T-cell (primary cell): ENCODE results near the gene TNNI2. TPM values are rescaled to one million over a fixed set of nuclear protein-coding genes. Genes with fewer than 3 reads are reported as not detected.
"Not testable (repeated sequence)": the region's sequence is repeated elsewhere in the genome, so short reads cannot be mapped to it uniquely, and the experiment has no call there.

Experiments used
- ATAC-seq, 4 experiments: fragments of 200-7000 bp in 3 of 4; fragments of 150-1000 bp in 1 of 4; cut with Tn5 transposase; replicated peaks in 1 of 4; 1 replicate in 3 of 4; 2 replicates in 1 of 4; pipeline ENCODE4 v1.10.0; 2021; ENCODE audit warnings: moderate library complexity in 3 of 4, mild to moderate bottlenecking in 2 of 4, moderate number of reproducible peaks in 1 of 4
- CTCF ChIA-PET, 2 donors: fragments of 300-600 bp; sonication (Branson Sonifier 250); formaldehyde crosslinking; loops; one replicate each; lab custom pipeline; 2022; ENCODE audit warnings: antibody characterized with exemption in 2 of 2; lab: Charles Lee
- POLR2A ChIA-PET, 2 donors: fragments of 300-600 bp; sonication (Branson Sonifier 250); formaldehyde crosslinking; loops; one replicate each; lab custom pipeline; 2022; ENCODE audit warnings: antibody characterized with exemption in 2 of 2; lab: Charles Lee
- DNase-seq, 35 experiments: peaks; one replicate each; pipeline versions ENCODE4 v3.0.0 to v3.0.0-alpha.2; 2013 to 2023
- H3K27ac ChIP-seq: one replicate; pipeline ENCODE4 v1.5.1; 2013; ENCODE audit warnings: low read length
- H3K27me3 ChIP-seq, 2 experiments: replicated peaks in 1 of 2; 1 replicate in 1 of 2; 2 replicates in 1 of 2; pipeline versions ENCODE4 v1.6.1 to v1.7.0; 2013; ENCODE audit warnings: low read length in 1 of 2, mixed read lengths in 1 of 2; ENCODE audit not compliant: control insufficient read depth in 2 of 2, insufficient read depth in 2 of 2; ENCODE audit errors: extremely low read depth in 1 of 2
- H3K36me3 ChIP-seq, 2 donors: 1 replicate in 1 of 2; 2 replicates in 1 of 2; pipeline versions ENCODE4 v1.6.1 to v1.7.0; 2013; ENCODE audit warnings: low read length in 1 of 2; ENCODE audit not compliant: control insufficient read depth in 2 of 2, insufficient read depth in 1 of 2; ENCODE audit errors: extremely low read depth in 1 of 2
- H3K4me1 ChIP-seq, 2 experiments: 1 replicate in 1 of 2; 2 replicates in 1 of 2; pipeline versions ENCODE4 v1.6.1 to v1.7.0; 2013; ENCODE audit warnings: low read length in 2 of 2, mixed read lengths in 1 of 2; ENCODE audit not compliant: insufficient read depth in 2 of 2, control insufficient read depth in 1 of 2; ENCODE audit errors: extremely low read depth in 1 of 2
- H3K4me3 ChIP-seq, 2 donors: 1 replicate in 1 of 2; 2 replicates in 1 of 2; pipeline versions ENCODE4 v1.5.1 to v1.7.0; 2013; ENCODE audit warnings: mild to moderate bottlenecking in 2 of 2, low read length in 1 of 2, moderate library complexity in 1 of 2; ENCODE audit not compliant: control insufficient read depth in 1 of 2; ENCODE audit errors: extremely low read depth in 1 of 2
- H3K9me3 ChIP-seq: 2 replicates; pipeline ENCODE4 v1.7.0; 2013
- H3K27ac Mint-ChIP-seq, 2 donors: one replicate each; pipeline ENCODE4 v1.8.0; 2020 to 2021; ENCODE audit warnings: mild to moderate bottlenecking in 2 of 2, mixed read lengths in 2 of 2
- H3K27me3 Mint-ChIP-seq, 2 donors: one replicate each; pipeline ENCODE4 v1.8.0; 2021 to 2022; ENCODE audit warnings: mixed read lengths in 2 of 2
- H3K36me3 Mint-ChIP-seq: one replicate; pipeline ENCODE4 v1.8.0; 2021; ENCODE audit warnings: mixed read lengths
- H3K4me1 Mint-ChIP-seq, 3 donors: one replicate each; pipeline ENCODE4 v1.8.0; 2020 to 2022; ENCODE audit warnings: mixed read lengths in 3 of 3, mild to moderate bottlenecking in 1 of 3
- H3K4me3 Mint-ChIP-seq, 3 donors: one replicate each; pipeline ENCODE4 v1.8.0; 2020 to 2022; ENCODE audit warnings: mild to moderate bottlenecking in 3 of 3, mixed read lengths in 3 of 3, moderate library complexity in 3 of 3
- H3K9me3 Mint-ChIP-seq, 3 donors: one replicate each; pipeline ENCODE4 v1.8.0; 2020 to 2022; ENCODE audit warnings: mixed read lengths in 3 of 3
- WGBS: methylation state at CpG from one replicate; pipeline ENCODE4 v1.1.5; 2013; ENCODE audit warnings: missing lambda C conversion rate; ENCODE audit not compliant: insufficient coverage; 5-methylcytosine and 5-hydroxymethylcytosine counted together
- total RNA-seq, 35 experiments: library from RNA in 6 of 35; stranded (reverse) in 6 of 35; fragments of 120-200 nt in 1 of 35; gene quantifications; one replicate each; pipeline versions ENCODE4 v1.2.1 to v1.2.4 and lab custom pipeline; 2013 to 2026

TNNI2 gene
- total RNA-seq, 5 donors from 2014 or later (not counting 1 experiment from before 2014, with no cell fraction given) = 0.39 TPM; not detected in 4

DNA sequence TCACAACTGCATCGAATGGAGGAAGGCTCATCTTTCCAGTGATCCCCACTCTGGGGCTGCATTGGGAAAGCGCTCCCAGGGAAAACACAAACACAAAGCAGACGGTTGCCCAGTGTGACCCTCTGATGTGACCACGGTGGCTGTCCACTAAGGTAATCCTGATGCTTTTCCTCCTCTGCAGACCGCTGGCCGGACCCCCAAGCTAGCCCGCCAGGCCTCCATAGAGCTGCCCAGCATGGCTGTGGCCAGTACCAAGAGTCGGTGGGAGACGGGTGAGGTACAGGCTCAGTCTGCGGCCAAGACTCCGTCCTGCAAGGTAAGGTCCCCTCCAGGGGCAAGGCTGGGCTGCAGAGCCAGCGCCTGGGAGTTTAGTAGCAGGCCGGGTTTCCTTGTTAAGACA is 47.8 kb downstream of the TNNI2 start:
- POLR2A ChIA-PET, H3K27ac ChIP-seq, H3K27me3 ChIP-seq, ATAC-seq, CTCF ChIA-PET, H3K4me3 ChIP-seq, H3K36me3 Mint-ChIP-seq, H3K4me3 Mint-ChIP-seq, DNase-seq, H3K27me3 Mint-ChIP-seq, H3K9me3 Mint-ChIP-seq, H3K9me3 ChIP-seq: not testable (repeated sequence)
- H3K36me3 ChIP-seq = peaks cover 21 to 58% of the 10 kb centered on the region in 2 donors
- H3K4me1 ChIP-seq = peaks cover 20 to 63% of the 10 kb centered on the region in 2 experiments
- H3K4me1 Mint-ChIP-seq = peaks cover 25 to 46% (median 43%) of the 10 kb centered on the region in 3 donors
- WGBS = 96% methylated on average over 12 of the region's 13 CpGs
- H3K27ac Mint-ChIP-seq = peak overlapping the region in 1 of 2 donors; percentile 20

DNA sequence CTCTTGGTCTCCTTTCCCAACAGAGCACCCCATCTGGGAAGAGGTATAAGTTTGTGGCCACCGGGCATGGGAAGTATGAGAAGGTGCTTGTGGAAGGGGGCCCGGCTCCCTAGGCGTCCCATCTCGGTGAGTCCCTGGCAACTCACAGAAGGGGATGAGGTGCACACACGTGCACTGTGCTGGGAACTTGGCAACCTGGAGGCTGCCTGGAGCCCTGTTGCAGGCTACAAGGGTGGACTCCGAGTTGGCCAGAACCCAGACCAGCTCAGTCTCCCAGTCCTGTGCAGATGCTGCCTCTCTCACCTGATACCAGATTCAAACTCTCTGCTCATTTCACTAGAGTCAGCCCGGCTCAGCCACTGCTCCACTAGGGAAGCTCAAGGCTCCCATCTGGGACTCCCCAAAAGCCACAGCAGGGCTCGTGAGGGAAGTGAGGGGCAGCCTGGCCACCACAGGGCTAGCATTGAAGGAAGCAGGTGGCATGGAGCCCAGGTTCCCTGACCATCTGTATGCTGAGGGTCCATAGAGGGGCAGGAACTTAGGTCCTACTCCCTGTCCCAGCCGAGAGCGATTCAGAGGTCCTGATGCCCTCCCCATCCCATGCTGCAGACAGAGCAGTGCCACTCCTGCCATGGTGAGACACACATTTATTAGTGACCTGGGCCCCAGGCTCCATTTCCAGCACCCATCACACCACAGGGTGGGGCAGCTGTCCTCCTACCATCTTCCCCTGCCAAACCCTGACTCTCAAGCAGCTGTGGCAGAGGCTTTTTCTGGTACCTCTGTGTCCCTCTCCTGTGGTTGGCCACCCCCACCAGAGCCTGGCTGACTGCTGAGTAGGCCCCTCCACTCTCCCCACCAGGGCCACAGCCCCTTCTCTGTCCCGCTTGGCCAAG is 48.9 kb downstream of the TNNI2 start:
- H3K27me3 Mint-ChIP-seq = no peaks in the 10 kb centered on the region
- H3K36me3 ChIP-seq = peaks cover 21 to 62% of the 10 kb centered on the region in 2 donors
- ChIA-PET CTCF (no interaction called here), POLR2A (no interaction called here)
- peak overlapping the region; percentile 89 to 94 for H3K27ac Mint-ChIP-seq
- no peak overlapping the region for H3K4me3 ChIP-seq
- 92% methylated on average over 8 of the region's 11 CpGs for WGBS
- H3K27me3 ChIP-seq = no peaks in the 10 kb centered on the region
- H3K4me3 Mint-ChIP-seq = no peak overlapping the region
- DNase-seq = no peak
- peaks cover 22 to 60% of the 10 kb centered on the region in 2 experiments for H3K4me1 ChIP-seq
- H3K36me3 Mint-ChIP-seq = peaks cover 8% of the 10 kb centered on the region
- no peaks in the 10 kb centered on the region for H3K9me3 Mint-ChIP-seq
- H3K9me3 ChIP-seq = no peaks in the 10 kb centered on the region
- H3K4me1 Mint-ChIP-seq = peaks cover 36 to 49% (median 45%) of the 10 kb centered on the region in 3 donors
- H3K27ac ChIP-seq = peak overlapping the region; percentile 65
- ATAC-seq = no peak

DNA sequence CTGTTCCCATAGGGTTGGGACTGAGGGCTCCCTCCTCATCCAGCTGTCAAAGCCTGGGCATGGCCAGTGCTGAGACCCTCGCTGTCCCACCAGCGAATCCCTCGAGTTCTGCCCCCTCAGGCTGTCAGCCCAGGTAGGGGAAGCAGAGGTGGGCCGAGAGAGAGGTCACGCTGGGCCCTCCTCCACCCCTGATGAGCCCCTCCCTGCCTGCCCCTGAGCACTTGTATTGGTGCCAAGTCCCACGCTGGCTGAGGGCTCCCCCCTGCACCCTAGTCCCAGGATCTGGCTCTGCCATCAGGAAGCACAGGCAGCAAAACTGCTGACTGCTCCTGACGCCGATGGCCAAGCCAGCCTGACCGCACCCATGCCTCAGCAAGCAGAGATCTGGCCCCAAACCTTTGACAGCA is 49.6 kb downstream of the TNNI2 start:
- H3K9me3 Mint-ChIP-seq = peaks cover 0 to under 1% (median 0%) of the 10 kb centered on the region in 3 donors
- CTCF ChIA-PET = no interaction called here
- H3K4me3 ChIP-seq = no peak overlapping the region
- H3K27me3 Mint-ChIP-seq = no peaks in the 10 kb centered on the region
- peaks cover 43 to 49% (median 49%) of the 10 kb centered on the region in 3 donors for H3K4me1 Mint-ChIP-seq
- DNase-seq (peak in 2 of 35 experiments; percentile 16 to 36), ATAC-seq (no peak)
- H3K4me3 Mint-ChIP-seq = peak overlapping the region in 1 of 3 donors; percentile 76
- peak overlapping the region; percentile 89 to 94 for H3K27ac Mint-ChIP-seq
- POLR2A ChIA-PET = no interaction called here
- WGBS = 57% methylated on average over 8 of the region's 9 CpGs
- H3K36me3 ChIP-seq = peaks cover 17 to 56% of the 10 kb centered on the region in 2 donors
- H3K27ac ChIP-seq = peak overlapping the region; percentile 65
- H3K36me3 Mint-ChIP-seq = peaks cover 8% of the 10 kb centered on the region
- peaks cover 22 to 56% of the 10 kb centered on the region in 2 experiments for H3K4me1 ChIP-seq
- H3K27me3 ChIP-seq = no peaks in the 10 kb centered on the region
- H3K9me3 ChIP-seq = no peaks in the 10 kb centered on the region

DNA sequence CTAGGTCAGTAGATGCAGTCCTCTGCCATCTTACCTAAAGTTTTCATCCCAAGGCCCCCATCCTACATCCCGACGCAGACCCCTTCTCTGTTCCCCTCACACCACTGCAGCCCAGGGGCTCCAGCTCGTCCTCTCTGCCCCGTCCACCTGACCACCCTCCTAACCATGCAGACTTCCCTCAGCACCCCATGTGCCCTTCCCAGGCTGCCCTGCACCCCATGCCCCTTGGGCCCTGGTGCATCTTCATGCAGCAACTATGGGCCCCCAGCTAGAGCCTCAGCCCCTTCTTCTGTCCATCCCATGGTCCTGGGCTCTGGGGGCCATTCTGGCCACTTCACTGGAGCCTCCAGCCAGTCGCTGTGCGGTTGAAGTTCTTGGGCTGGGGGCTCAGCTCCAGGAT is 50.0 kb downstream of the TNNI2 start:
- POLR2A ChIA-PET = no interaction called here
- H3K27me3 ChIP-seq = no peaks in the 10 kb centered on the region
- H3K4me1 ChIP-seq = peaks cover 22 to 53% of the 10 kb centered on the region in 2 experiments
- CTCF ChIA-PET = no interaction called here
- H3K36me3 ChIP-seq = peaks cover 15 to 51% of the 10 kb centered on the region in 2 donors
- H3K27ac ChIP-seq = peak overlapping the region; percentile 65
- DNase-seq (peak in 1 of 35 experiments; percentile 13), ATAC-seq (peak; percentile 1 to 15 (median 8))
- peaks cover 0 to 5% (median 0%) of the 10 kb centered on the region in 3 donors for H3K9me3 Mint-ChIP-seq
- no peaks in the 10 kb centered on the region for H3K9me3 ChIP-seq
- H3K4me3 ChIP-seq = peak overlapping the region in 1 of 2 donors; percentile 44
- H3K27me3 Mint-ChIP-seq = no peaks in the 10 kb centered on the region
- peak overlapping the region; percentile 89 to 94 for H3K27ac Mint-ChIP-seq
- H3K36me3 Mint-ChIP-seq = peaks cover 8% of the 10 kb centered on the region
- peak overlapping the region; percentile 25 to 76 (median 46) for H3K4me3 Mint-ChIP-seq
- peaks cover 47 to 53% (median 49%) of the 10 kb centered on the region in 3 donors for H3K4me1 Mint-ChIP-seq
- 54% methylated on average over 6 of the region's 6 CpGs for WGBS

DNA sequence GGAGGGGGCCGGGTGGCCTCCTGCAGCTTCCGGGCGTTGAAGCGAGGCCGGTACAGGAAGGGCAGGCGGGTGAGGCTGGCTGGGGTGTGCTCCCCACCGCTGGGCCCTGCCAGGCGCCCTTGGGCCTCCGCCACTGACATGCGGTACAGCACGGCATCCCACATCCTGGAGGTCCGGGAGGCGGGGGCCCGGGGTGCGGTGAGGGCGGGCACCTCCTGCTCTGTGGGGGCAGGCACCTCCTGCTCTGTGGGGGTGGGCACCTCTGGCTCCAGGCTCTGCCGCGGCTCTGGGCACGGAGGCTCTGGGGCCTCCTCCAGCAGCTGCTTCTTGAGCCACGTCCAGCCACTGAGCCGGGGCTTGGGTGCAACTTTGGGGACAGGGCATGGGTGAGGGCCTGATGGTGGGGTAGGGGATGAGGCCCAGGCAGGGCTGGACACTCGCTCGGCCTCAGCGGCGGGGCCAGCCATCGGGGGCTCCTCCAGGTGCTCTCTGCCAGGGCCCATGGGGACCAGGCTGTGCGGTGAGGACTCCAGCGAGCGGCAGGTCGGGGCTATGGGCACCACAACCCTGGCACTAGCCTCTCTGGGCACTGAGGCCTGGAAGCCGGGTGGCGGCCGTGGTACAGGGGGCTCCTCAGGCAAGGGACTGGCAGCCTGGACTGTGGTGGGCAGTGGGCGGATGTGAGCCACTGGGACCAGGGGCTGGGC is 50.6 kb downstream of the TNNI2 start:
- Histone ChIP-seq H3K27me3 (no peaks in the 10 kb centered on the region), H3K4me3 (peak overlapping the region; percentile 44 to 67), H3K36me3 (peaks cover 9 to 45% of the 10 kb centered on the region in 2 donors), H3K4me1 (peaks cover 22 to 53% of the 10 kb centered on the region in 2 experiments), H3K9me3 (no peaks in the 10 kb centered on the region), H3K27ac (peak overlapping the region; percentile 65)
- DNase-seq (peak; percentile 65 to 89 (median 82)), ATAC-seq (peak; percentile 89 to 94 (median 90))
- Mint-ChIP-seq H3K27ac (peak overlapping the region; percentile 89 to 94), H3K4me3 (peak overlapping the region; percentile 46 to 76 (median 46)), H3K36me3 (peaks cover 8% of the 10 kb centered on the region), H3K4me1 (peaks cover 48 to 53% (median 49%) of the 10 kb centered on the region in 3 donors), H3K9me3 (peaks cover 0 to 5% (median 0%) of the 10 kb centered on the region in 3 donors), H3K27me3 (no peaks in the 10 kb centered on the region)
- POLR2A ChIA-PET = interaction anchor here in 1 of 2 donors (0.7 kb wide), 1 partner anchor 53 kb away, joined by 4 read pairs; no protein-coding TSS in a partner anchor
- WGBS = 18% methylated on average over 32 of the region's 34 CpGs
- CTCF ChIA-PET = no interaction called here
